SK-N-MC (cell line): ENCODE data around the gene APBA3.

ENCODE experiments used
- EZH2 ChIP-seq: fragments of 200-600 bp; sonication (generic); IDR thresholded peaks from one replicate; pipeline ENCODE4 v1.6.1; 2017; ENCODE audit warnings: antibody characterized with exemption
- FOXP2 ChIP-seq: optimal IDR thresholded peaks from 2 replicates; pipeline ENCODE3; 2011; ENCODE audit warnings: mild to moderate bottlenecking, moderate library complexity; ENCODE audit not compliant: insufficient read depth; ENCODE audit errors: extremely low read length, control extremely low read depth
- POLR2AphosphoS5 ChIP-seq: IDR thresholded peaks from 2 replicates; pipeline ENCODE4 v1.6.1; 2012; ENCODE audit warnings: mild to moderate bottlenecking, low read depth, low read length, borderline replicate concordance

GRCh38 chr19:3733549-3734309 is 27.8 kb downstream of the APBA3 start:
- TF ChIP-seq POLR2AphosphoS5, result no peak
- no peak for TF ChIP-seq EZH2
- TF ChIP-seq FOXP2, result no peak
